Measurements from ENCODE around the gene MYO1B.

DNA sequence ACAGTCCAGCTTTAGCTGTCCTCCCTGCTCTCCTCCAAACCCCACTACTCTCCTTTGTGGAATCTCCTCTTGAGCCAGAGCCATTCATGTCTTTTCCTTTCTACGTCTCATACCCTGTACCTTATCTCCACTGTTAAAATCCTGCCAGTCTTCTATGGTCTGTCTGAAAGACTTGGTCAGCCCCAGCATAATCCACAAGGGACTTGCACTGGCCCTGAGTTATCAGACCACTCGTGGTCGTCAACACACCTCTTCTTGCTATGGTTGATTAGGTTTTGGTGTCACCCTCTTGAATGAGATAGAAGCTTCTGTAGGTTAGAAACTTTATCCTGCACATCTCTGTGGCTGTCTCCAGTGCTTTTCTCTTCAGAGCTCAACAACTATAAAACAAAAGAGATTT is 56.8 kb downstream of the MYO1B start:
- no peak for TF ChIP-seq PAX5 (IDR thresholded peaks at IDR 0.05; ENCODE audit: insufficient read depth, low read length, severe bottlenecking)
- TF ChIP-seq POLR2A (IDR thresholded peaks at IDR 0.05; ENCODE audit: low read depth, low read length), result no peak
- TF ChIP-seq POLR2AphosphoS5 (IDR thresholded peaks at IDR 0.05; ENCODE audit: low read depth, low read length), result no peak
- TF ChIP-seq TAF1 (IDR thresholded peaks at IDR 0.05; ENCODE audit: low read depth, low read length), result no peak
- TF ChIP-seq SPI1 (IDR thresholded peaks at IDR 0.05; ENCODE audit: low read depth, low read length), result no peak
- no peak for TF ChIP-seq POU2F2 (IDR thresholded peaks at IDR 0.05; ENCODE audit: low read depth, low read length)
